Hepatic stellate cell (primary cell): Measurements from ENCODE around the gene TMEM209.
"Not testable (repeated sequence)": the region's sequence is repeated elsewhere in the genome, so short reads cannot be mapped to it uniquely, and the experiment has no call there.

Experiments
- DNase-seq: peaks from one replicate; pipeline ENCODE4 v3.0.0; 2011; ENCODE audit warnings: low spot score

TMEM209 gene

DNA sequence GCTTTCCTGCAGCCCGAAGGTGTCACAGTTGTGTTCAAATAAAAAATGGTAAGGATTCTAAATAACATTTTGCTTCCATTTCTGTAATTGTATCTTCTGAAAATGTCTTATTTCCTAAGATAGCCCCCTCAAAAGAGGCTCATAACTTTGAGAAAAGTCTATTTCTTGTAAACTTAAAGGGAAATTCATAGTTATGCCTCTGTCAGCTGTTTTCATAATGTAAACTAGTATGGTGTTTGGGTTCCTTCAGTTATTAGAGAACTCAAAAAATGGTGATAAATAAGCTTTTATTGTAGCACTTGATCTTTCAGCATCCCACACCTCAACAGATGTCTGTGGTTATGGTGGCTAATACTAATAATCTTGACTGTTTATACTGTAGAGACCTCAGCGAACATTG is 77.8 kb downstream of the TMEM209 start:
- DNase-seq = no peak

- not testable (repeated sequence) for DNase-seq
Observed at GRCh38 chr7:130126840-130127239, 78.4 kb downstream of the TMEM209 start.

- no peak for DNase-seq
Observed at GRCh38 chr7:130124711-130125110, 80.5 kb downstream of the TMEM209 start.

GRCh38 chr7:130123501-130123900 is 81.7 kb downstream of the TMEM209 start:
- DNase-seq = no peak

DNA sequence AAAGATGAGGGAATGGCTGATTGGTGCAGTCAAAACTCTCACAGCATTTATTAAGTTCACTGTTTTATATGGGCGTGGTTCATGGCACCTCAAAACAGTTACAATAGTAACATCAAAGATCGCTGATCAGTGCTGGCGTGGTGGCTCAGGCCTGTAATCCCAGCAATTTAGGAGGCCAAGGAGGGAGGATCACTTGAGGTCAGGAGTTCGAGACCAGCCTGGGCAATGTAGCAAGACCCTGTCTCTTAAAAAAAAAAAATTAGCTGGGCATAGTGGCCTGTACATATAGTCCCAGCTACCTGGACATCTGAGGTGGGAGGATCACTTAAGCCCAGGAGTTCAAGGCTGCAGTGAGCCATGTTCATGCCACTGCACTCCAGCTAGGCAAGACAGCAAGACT is 86.4 kb downstream of the TMEM209 start:
- DNase-seq = no peak

DNA sequence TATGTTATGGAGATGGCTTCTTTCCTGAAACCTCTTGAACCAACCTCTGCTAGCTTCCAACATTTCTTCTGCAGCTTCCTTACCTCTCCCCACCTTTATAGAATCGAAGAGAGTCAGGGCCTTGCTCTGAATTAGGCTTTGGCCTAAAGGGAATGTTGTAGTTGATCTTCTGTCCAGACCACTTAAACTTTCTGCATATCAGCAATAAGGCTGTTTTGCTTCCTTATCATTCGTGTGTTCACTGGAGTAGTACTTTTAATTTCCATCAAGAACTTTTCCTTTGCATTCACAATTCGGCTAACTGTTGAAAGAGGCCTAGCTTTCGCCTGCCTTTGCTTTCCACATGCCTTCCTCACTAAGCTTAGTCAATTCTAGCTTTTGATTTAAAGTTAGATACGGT is 86.9 kb downstream of the TMEM209 start:
- DNase-seq = no peak

GRCh38 chr7:130114776-130115175 is 90.4 kb downstream of the TMEM209 start:
- no peak for DNase-seq
